ENCODE data around the gene LRP1B. TPM values are rescaled to one million over a fixed set of nuclear protein-coding genes. Genes with fewer than 3 reads are reported as not detected.

Gene LRP1B
- total and polyA plus RNA-seq, 2 of the 8 experiments (the other 6 are each of a cell fraction or from before 2014, with no cell fraction given) = 0.03 TPM; not detected in 1

DNA sequence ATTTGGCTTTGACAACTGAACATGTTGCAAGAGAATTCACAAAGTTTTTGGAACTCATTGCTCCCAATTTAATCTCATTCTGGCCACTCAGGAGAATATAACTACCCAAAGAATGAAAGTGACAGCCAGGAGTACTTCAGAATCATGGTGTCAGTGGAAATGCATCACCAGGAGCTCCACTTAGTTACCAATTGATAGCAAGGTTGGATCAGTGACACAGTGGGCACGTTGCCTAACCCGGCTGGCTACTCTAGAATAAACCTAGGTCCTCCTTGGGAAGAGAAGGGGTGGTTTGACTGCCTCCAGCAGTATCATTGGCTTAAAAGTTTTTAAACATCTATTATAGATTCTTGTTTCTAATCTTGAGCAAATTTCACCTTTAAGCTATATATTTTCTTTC is 40.0 kb upstream of the LRP1B start:
- Histone ChIP-seq H3K14ac (ENCODE audit: insufficient read length) (no peak overlapping the region), H3K79me1 (ENCODE audit: low read depth, low read length) (no peaks in the 10 kb centered on the region), H2BK15ac (ENCODE audit: low read length) (no peak overlapping the region), H3K4me3 (ENCODE audit: extremely low read depth in 1 of 4, insufficient read depth in 2 of 4, low read depth in 3 of 4, low read length in 4 of 4) (no peak overlapping the region), H2BK5ac (ENCODE audit: low read depth, low read length) (no peak overlapping the region), H3K27me3 (replicated peaks in 1 of 4; ENCODE audit: control insufficient read depth in 3 of 4, extremely low read depth in 1 of 4, insufficient read depth in 3 of 4, low read length in 3 of 4) (no peaks in the 10 kb centered on the region), H2AK5ac (ENCODE audit: low read depth, low read length) (no peak overlapping the region), H3K79me2 (ENCODE audit: control insufficient read depth in 1 of 2, insufficient read depth in 2 of 2, low read length in 2 of 2) (no peaks in the 10 kb centered on the region), H4K5ac (ENCODE audit: insufficient read length, low read depth, low read length) (no peak overlapping the region), H2BK20ac (ENCODE audit: low read length) (no peak overlapping the region), H3K9ac (replicated peaks in 1 of 4; ENCODE audit: extremely low read depth in 1 of 4, low read depth in 3 of 4, low read length in 3 of 4) (no peak overlapping the region), H3K4me2 (ENCODE audit: insufficient read depth in 1 of 2, low read depth in 2 of 2, low read length in 2 of 2) (no peak overlapping the region), H2BK120ac (replicated peaks; ENCODE audit: low read depth, low read length) (no peak overlapping the region), H3K4me1 (replicated peaks in 1 of 4; ENCODE audit: control insufficient read depth in 3 of 4, insufficient read depth in 4 of 4, low read length in 3 of 4) (no peaks in the 10 kb centered on the region), H3K36me3 (ENCODE audit: control insufficient read depth in 2 of 4, insufficient read depth in 4 of 4, low read length in 3 of 4) (no peaks in the 10 kb centered on the region), H4K91ac (replicated peaks; ENCODE audit: insufficient read length, low read length) (no peak overlapping the region), H4K8ac (ENCODE audit: extremely low read depth, insufficient read depth, low read length) (no peak overlapping the region), H3K9me3 (ENCODE audit: insufficient read depth in 2 of 2, low read depth in 1 of 2, low read length in 1 of 2) (no peaks in the 10 kb centered on the region), H3K56ac (replicated peaks; ENCODE audit: insufficient read length, low read depth, low read length) (no peak overlapping the region), H2AFZ (ENCODE audit: low read length) (no peak overlapping the region), H3K27ac (ENCODE audit: low read depth, low read length) (no peak overlapping the region), H3K4ac (replicated peaks; ENCODE audit: insufficient read length, low read depth, low read length) (no peak overlapping the region), H2BK12ac (ENCODE audit: low read depth, low read length) (no peak overlapping the region), H3K23me2 (ENCODE audit: low read depth, low read length) (no peaks in the 10 kb centered on the region), H3K18ac (ENCODE audit: extremely low read depth, low read length) (no peak overlapping the region), H3K23ac (ENCODE audit: insufficient read length) (no peak overlapping the region), H4K20me1 (replicated peaks in 1 of 2; ENCODE audit: control insufficient read depth in 1 of 2, insufficient read depth in 2 of 2, low read length in 2 of 2) (no peaks in the 10 kb centered on the region)
- WGBS, 2 experiments (ENCODE audit: extremely low coverage in 1 of 2, insufficient coverage in 1 of 2, insufficient read length in 1 of 2, insufficient replicate concordance in 2 of 2, low coverage in 1 of 2, low lambda C conversion rate in 2 of 2, missing lambda C conversion rate in 1 of 2) = 90% methylated on average over 2 of the region's 2 CpGs; no CpG with 5 or more reads in 1 of the 2 experiments
- ChIA-PET POLR2A (ENCODE audit: partially characterized antibody) (no interaction called here), CTCF (ENCODE audit: partially characterized antibody) (interaction anchor here (4.7 kb wide), 1 partner anchor 11 kb away, joined by 20 read pairs; no protein-coding TSS in a partner anchor)
- DNase-seq (ENCODE audit: low read depth in 1 of 2, low spot score in 2 of 2) = no peak
- no peak for FAIRE-seq
- no peak for TF ChIP-seq SP4 (IDR thresholded peaks at IDR 0.05; ENCODE audit: low read length)
- no peak for TF ChIP-seq TAF7 (optimal IDR thresholded peaks at IDR 0.05; ENCODE audit: borderline replicate concordance, low read depth, low read length)
- TF ChIP-seq EP300 (IDR thresholded peaks at IDR 0.05; ENCODE audit: borderline replicate concordance in 1 of 2, low read depth in 2 of 2, low read length in 2 of 2) = no peak
- no peak for TF ChIP-seq POU5F1 (IDR thresholded peaks at IDR 0.05; ENCODE audit: low read depth, low read length)
- no peak for TF ChIP-seq MAFK (IDR thresholded peaks at IDR 0.05; ENCODE audit: low read depth, low read length)
- no peak for TF ChIP-seq TEAD4 (IDR thresholded peaks at IDR 0.05; ENCODE audit: low read depth, low read length)
- TF ChIP-seq SAP30 (IDR thresholded peaks at IDR 0.05; ENCODE audit: insufficient read depth, insufficient replicate concordance, low read length) = no peak
- no peak for TF ChIP-seq BCL11A (IDR thresholded peaks at IDR 0.05; ENCODE audit: low read depth in 2 of 2, low read length in 2 of 2)
- no peak for TF ChIP-seq SIX5 (IDR thresholded peaks at IDR 0.05; ENCODE audit: low read depth, low read length)
- TF ChIP-seq SIN3A (conservative IDR thresholded peaks at IDR 0.05 in 1 of 2, IDR thresholded peaks at IDR 0.05 in 1 of 2; ENCODE audit: low read depth in 1 of 2, low read length in 2 of 2) = no peak
- TF ChIP-seq EZH2 (IDR thresholded peaks at IDR 0.05; ENCODE audit: low read depth, low read length, severe bottlenecking) = no peak
- TF ChIP-seq BACH1 (IDR thresholded peaks at IDR 0.05; ENCODE audit: low read length) = no peak
- TF ChIP-seq RBBP5 (IDR thresholded peaks at IDR 0.05; ENCODE audit: borderline replicate concordance, low read depth, low read length) = no peak
- TF ChIP-seq HDAC2 (IDR thresholded peaks at IDR 0.05; ENCODE audit: borderline replicate concordance in 1 of 2, low read depth in 2 of 2, low read length in 2 of 2) = no peak

Measured in H1 (cell line).